ENCODE data around the gene HPSE2.

GRCh38 chr10:98910048-98910447, 325.6 kb downstream of the HPSE2 start:
- TF ChIP-seq, protein P1, sequence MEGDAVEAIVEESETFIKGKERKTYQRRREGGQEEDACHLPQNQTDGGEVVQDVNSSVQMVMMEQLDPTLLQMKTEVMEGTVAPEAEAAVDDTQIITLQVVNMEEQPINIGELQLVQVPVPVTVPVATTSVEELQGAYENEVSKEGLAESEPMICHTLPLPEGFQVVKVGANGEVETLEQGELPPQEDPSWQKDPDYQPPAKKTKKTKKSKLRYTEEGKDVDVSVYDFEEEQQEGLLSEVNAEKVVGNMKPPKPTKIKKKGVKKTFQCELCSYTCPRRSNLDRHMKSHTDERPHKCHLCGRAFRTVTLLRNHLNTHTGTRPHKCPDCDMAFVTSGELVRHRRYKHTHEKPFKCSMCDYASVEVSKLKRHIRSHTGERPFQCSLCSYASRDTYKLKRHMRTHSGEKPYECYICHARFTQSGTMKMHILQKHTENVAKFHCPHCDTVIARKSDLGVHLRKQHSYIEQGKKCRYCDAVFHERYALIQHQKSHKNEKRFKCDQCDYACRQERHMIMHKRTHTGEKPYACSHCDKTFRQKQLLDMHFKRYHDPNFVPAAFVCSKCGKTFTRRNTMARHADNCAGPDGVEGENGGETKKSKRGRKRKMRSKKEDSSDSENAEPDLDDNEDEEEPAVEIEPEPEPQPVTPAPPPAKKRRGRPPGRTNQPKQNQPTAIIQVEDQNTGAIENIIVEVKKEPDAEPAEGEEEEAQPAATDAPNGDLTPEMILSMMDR (IDR thresholded peaks at IDR 0.05; ENCODE audit: control extremely low read depth in 1 of 3, insufficient read depth in 1 of 3, low read depth in 1 of 3, low read length in 3 of 3): no peak
- TF ChIP-seq EZH2 (IDR thresholded peaks at IDR 0.05; ENCODE audit: low read depth, low read length, severe bottlenecking) (no peak), KDM5A (IDR thresholded peaks at IDR 0.05; ENCODE audit: low read length) (no peak), POLR2AphosphoS5 (IDR thresholded peaks at IDR 0.05; ENCODE audit: low read depth, low read length) (no peak), HDAC2 (IDR thresholded peaks at IDR 0.05; ENCODE audit: borderline replicate concordance in 1 of 2, low read depth in 2 of 2, low read length in 2 of 2) (no peak), CTBP2 (IDR thresholded peaks at IDR 0.05; ENCODE audit: borderline replicate concordance, insufficient read depth, insufficient read length, low read length) (no peak), ATF2 (IDR thresholded peaks at IDR 0.05; ENCODE audit: low read length) (no peak), TCF12 (IDR thresholded peaks at IDR 0.05; ENCODE audit: low read depth, low read length) (no peak), TEAD4 (IDR thresholded peaks at IDR 0.05; ENCODE audit: low read depth, low read length) (no peak), RFX5 (IDR thresholded peaks at IDR 0.05; ENCODE audit: borderline replicate concordance, low read depth, low read length) (no peak)

Data from H1 (cell line).